PC-3 (cell line): ENCODE measurements around the gene NDUFS7. TPM values are rescaled to one million over a fixed set of nuclear protein-coding genes. Genes with fewer than 3 reads are reported as not detected.

Source experiments
- ATAC-seq: fragments of 200-7000 bp; cut with Tn5 transposase; 2 replicates; pipeline ENCODE4 v1.9.1; 2020; ENCODE audit warnings: mild to moderate bottlenecking, moderate library complexity
- BruUV-seq: library from RNA; stranded (reverse); fragments of 400-500 nt; replicated peaks from 2 replicates; lab custom pipeline; 2021; lab: Mats Ljungman, UMichigan
- CTCF ChIA-PET: fragments of 300-600 bp; sonication (Branson Sonifier 250); formaldehyde crosslinking; loops from one replicate; lab custom pipeline; 2022; ENCODE audit warnings: antibody characterized with exemption; lab: Charles Lee
- POLR2A ChIA-PET: fragments of 300-600 bp; sonication (Branson Sonifier 250); formaldehyde crosslinking; loops from one replicate; lab custom pipeline; 2022; ENCODE audit warnings: antibody characterized with exemption; ENCODE audit not compliant: unreplicated experiment; lab: Charles Lee
- DNase-seq: peaks from one replicate; pipeline ENCODE4 v3.0.0-alpha.2; 2015
- H2AFZ ChIP-seq: fragments of 300-600 bp; sonication (generic); 2 replicates; pipeline ENCODE4 v1.6.0; 2016; ENCODE audit warnings: antibody characterized with exemption, low read length
- H3F3A ChIP-seq: fragments of 300-600 bp; sonication (generic); one replicate; pipeline ENCODE4 v1.6.0; 2017; ENCODE audit warnings: antibody characterized with exemption, low read length, control low read depth, mild to moderate bottlenecking; ENCODE audit not compliant: unreplicated experiment
- H3K27ac ChIP-seq: fragments of 300-600 bp; sonication (generic); 2 replicates; pipeline ENCODE4 v1.5.1; 2016; ENCODE audit warnings: mild to moderate bottlenecking, low read length
- H3K27me3 ChIP-seq: fragments of 300-600 bp; sonication (generic); 2 replicates; pipeline ENCODE4 v1.6.1; 2016; ENCODE audit warnings: low read length, mixed read lengths
- H3K36me3 ChIP-seq: fragments of 300-600 bp; sonication (generic); 2 replicates; pipeline ENCODE4 v1.6.1; 2016; ENCODE audit warnings: low read depth, mixed run types, low read length, mixed read lengths
- H3K4me1 ChIP-seq: fragments of 300-600 bp; sonication (generic); 2 replicates; pipeline ENCODE4 v1.5.1; 2016; ENCODE audit warnings: low read length; ENCODE audit not compliant: insufficient read depth
- H3K4me2 ChIP-seq: fragments of 300-600 bp; sonication (generic); 2 replicates; pipeline ENCODE4 v1.6.0; 2016; ENCODE audit warnings: low read length
- H3K4me3 ChIP-seq: fragments of 300-600 bp; sonication (generic); 2 replicates; pipeline ENCODE4 v1.5.1; 2016; ENCODE audit warnings: mild to moderate bottlenecking, low read length, mixed read lengths
- H3K79me2 ChIP-seq: fragments of 300-600 bp; sonication (generic); 2 replicates; pipeline ENCODE4 v1.6.1; 2017; ENCODE audit warnings: low read length, mixed read lengths
- H3K9ac ChIP-seq: fragments of 300-600 bp; sonication (generic); 2 replicates; pipeline ENCODE4 v1.6.0; 2016; ENCODE audit warnings: mild to moderate bottlenecking, low read length
- H3K9me2 ChIP-seq: fragments of 300-600 bp; sonication (generic); replicated peaks from 2 replicates; pipeline ENCODE4 v1.6.1; 2016; ENCODE audit warnings: mixed run types, low read length, mixed read lengths
- H3K9me3 ChIP-seq: fragments of 300-600 bp; sonication (generic); 2 replicates; pipeline ENCODE4 v1.6.1; 2016; ENCODE audit warnings: low read length, mixed read lengths
- H4K20me1 ChIP-seq: fragments of 300-600 bp; sonication (generic); 2 replicates; pipeline ENCODE4 v1.6.1; 2016; ENCODE audit warnings: low read length, mixed read lengths
- EZH2 ChIP-seq: fragments of 300-600 bp; sonication (generic); IDR thresholded peaks from one replicate; pipeline ENCODE4 v1.6.1; 2017; ENCODE audit warnings: antibody characterized with exemption, mild to moderate bottlenecking, low read length; ENCODE audit not compliant: unreplicated experiment
- EZH2phosphoT487 ChIP-seq: fragments of 300-600 bp; sonication (generic); IDR thresholded peaks from 2 replicates; pipeline ENCODE4 v1.6.1; 2018; ENCODE audit warnings: mild to moderate bottlenecking, antibody characterized with exemption, low read length, borderline replicate concordance
- intact Hi-C: fragments of 100-400 bp; cut with micrococcal nuclease; formaldehyde crosslinking; loops from 2 replicates; pipeline ENCODE4 v1.9.0; 2023
- total RNA-seq: library from RNA; depleted of rRNA; stranded (reverse); fragments of >200 nt; gene quantifications from 2 replicates; pipeline ENCODE4 v1.2.3, GENCODE V29; 2014
- TF ChIP-seq, protein P1 (sequence below): fragments of 300-600 bp; sonication (generic); conservative IDR thresholded peaks from 2 replicates; pipeline ENCODE4 v1.5.1; 2017; ENCODE audit warnings: antibody characterized with exemption, low read depth, mild to moderate bottlenecking, low read length

The NDUFS7 gene
- total RNA-seq, 1 experiment from 2014 or later = 111 TPM

DNA sequence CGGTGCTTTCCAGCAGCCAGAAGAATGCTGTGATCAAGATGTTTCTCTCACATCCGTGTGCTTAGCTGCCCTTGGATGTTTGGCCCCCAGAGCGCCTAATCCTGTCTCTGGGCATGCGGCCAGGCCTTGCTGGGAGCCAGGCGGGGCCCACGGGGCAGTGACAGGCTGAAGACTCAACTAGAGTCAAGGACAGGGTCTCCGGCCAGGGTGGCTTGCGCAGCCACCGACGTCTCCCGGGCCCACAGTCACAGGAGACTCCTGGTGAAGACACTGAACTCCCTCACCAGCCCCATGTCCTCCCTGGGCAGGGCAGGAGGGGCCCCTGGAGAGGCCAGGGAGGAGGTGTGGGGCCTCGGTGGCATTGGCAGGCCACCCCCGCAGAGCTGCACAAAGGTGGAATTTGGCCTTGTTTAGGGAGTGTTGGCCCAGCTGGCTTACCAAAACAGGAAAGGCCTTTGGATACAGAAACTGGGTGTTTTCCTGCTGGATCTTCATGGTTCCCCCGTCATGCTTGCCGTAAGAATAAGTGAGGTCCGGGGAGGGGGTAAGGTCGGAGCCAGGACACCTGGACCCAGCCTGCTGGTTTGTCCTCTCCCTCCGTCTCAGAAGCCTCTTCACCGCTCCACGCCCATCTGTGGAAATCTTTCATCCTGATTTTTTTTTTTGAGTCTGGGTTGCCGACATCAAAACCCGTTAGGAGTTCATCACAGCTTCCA lies 10.0 kb upstream of the NDUFS7 start:
- H3K9me3 ChIP-seq = no peaks in the 10 kb centered on the region
- no peak overlapping the region for H3K9ac ChIP-seq
- H3K79me2 ChIP-seq = no peaks in the 10 kb centered on the region
- H2AFZ ChIP-seq = no peak overlapping the region
- no peaks in the 10 kb centered on the region for H3K36me3 ChIP-seq
- TF ChIP-seq EZH2 (no peak), EZH2phosphoT487 (no peak)
- TF ChIP-seq, protein P1, sequence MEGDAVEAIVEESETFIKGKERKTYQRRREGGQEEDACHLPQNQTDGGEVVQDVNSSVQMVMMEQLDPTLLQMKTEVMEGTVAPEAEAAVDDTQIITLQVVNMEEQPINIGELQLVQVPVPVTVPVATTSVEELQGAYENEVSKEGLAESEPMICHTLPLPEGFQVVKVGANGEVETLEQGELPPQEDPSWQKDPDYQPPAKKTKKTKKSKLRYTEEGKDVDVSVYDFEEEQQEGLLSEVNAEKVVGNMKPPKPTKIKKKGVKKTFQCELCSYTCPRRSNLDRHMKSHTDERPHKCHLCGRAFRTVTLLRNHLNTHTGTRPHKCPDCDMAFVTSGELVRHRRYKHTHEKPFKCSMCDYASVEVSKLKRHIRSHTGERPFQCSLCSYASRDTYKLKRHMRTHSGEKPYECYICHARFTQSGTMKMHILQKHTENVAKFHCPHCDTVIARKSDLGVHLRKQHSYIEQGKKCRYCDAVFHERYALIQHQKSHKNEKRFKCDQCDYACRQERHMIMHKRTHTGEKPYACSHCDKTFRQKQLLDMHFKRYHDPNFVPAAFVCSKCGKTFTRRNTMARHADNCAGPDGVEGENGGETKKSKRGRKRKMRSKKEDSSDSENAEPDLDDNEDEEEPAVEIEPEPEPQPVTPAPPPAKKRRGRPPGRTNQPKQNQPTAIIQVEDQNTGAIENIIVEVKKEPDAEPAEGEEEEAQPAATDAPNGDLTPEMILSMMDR = no peak
- H4K20me1 ChIP-seq = no peaks in the 10 kb centered on the region
- H3K4me3 ChIP-seq = no peak overlapping the region
- H3K4me1 ChIP-seq = no peaks in the 10 kb centered on the region
- DNase-seq (no peak), ATAC-seq (no peak)
- H3K27ac ChIP-seq = no peak overlapping the region
- H3K9me2 ChIP-seq = no peaks in the 10 kb centered on the region
- intact Hi-C loops = no loop called here
- POLR2A ChIA-PET = no interaction called here
- BruUV-seq = no TSS peak
- no peaks in the 10 kb centered on the region for H3F3A ChIP-seq
- CTCF ChIA-PET = no interaction called here
- no peaks in the 10 kb centered on the region for H3K27me3 ChIP-seq
- H3K4me2 ChIP-seq = no peak overlapping the region

DNA sequence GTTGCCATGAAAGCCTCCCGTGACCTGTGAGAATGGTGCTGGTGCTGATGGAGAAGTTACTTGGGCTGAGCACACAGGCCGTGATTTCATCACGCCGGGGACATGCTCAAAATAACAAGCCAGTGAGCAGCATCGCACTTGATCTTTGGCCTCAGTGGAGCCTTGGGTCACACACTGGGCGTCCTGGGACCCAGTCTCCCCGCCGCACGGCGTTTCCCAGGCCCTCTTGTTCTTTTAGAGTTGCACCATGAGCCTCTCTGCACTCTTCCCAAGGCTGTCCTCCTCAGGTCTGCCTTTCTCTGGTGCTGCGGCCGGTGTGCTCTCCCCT lies 9.5 kb upstream of the NDUFS7 start:
- TF ChIP-seq EZH2 (no peak), EZH2phosphoT487 (no peak)
- TF ChIP-seq, protein P1 = no peak
- CTCF ChIA-PET = no interaction called here

DNA sequence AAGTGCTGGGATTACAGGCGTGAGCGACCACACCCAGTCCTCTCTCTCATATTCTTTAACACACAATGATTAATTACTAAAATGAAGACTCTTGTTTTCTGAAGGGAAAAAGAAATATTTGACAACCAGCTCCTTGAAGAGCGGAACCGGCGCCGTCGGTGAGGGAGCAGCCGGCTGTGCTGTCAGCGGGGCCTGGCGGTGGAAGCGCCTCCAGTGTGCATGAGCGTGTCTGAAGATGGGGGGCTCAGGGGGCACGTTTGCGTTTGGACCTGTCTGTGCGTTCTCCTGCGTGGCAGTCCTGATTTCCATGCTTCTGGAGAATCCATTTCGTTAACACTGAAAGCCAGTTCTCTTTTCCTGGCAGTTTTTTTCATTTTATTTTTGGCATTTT lies 7.3 kb upstream of the NDUFS7 start:
- Histone ChIP-seq H3K4me1 (no peaks in the 10 kb centered on the region), H3K79me2 (no peaks in the 10 kb centered on the region), H3K4me3 (no peak overlapping the region), H3K27ac (no peak overlapping the region), H3K4me2 (no peak overlapping the region), H2AFZ (no peak overlapping the region), H3K9ac (no peak overlapping the region), H3K9me2 (no peaks in the 10 kb centered on the region), H3K36me3 (no peaks in the 10 kb centered on the region), H4K20me1 (no peaks in the 10 kb centered on the region), H3K27me3 (no peaks in the 10 kb centered on the region), H3F3A (no peaks in the 10 kb centered on the region), H3K9me3 (no peaks in the 10 kb centered on the region)
- no peak for DNase-seq
- no peak for ATAC-seq
- intact Hi-C loops = no loop called here
- no TSS peak for BruUV-seq
- ChIA-PET CTCF (no interaction called here), POLR2A (no interaction called here)
- TF ChIP-seq EZH2 = no peak

More for the DNA sequence above, 9.5 kb upstream of the NDUFS7 start:
- Histone ChIP-seq H3K9me3 (no peaks in the 10 kb centered on the region), H3K4me3 (no peak overlapping the region), H4K20me1 (no peaks in the 10 kb centered on the region), H3K9me2 (no peaks in the 10 kb centered on the region), H3K4me2 (no peak overlapping the region), H3K36me3 (no peaks in the 10 kb centered on the region), H3K4me1 (no peaks in the 10 kb centered on the region), H3K9ac (no peak overlapping the region), H3K27ac (no peak overlapping the region), H3K79me2 (no peaks in the 10 kb centered on the region), H2AFZ (no peak overlapping the region), H3K27me3 (no peaks in the 10 kb centered on the region), H3F3A (no peaks in the 10 kb centered on the region)
- POLR2A ChIA-PET = no interaction called here
- ATAC-seq (no peak), DNase-seq (no peak)
- intact Hi-C loops = no loop called here
- no TSS peak for BruUV-seq
